ENCODE results near the gene CTNNBIP1. TPM values are rescaled to one million over a fixed set of nuclear protein-coding genes. Genes with fewer than 3 reads are reported as not detected.

Gene CTNNBIP1
- total RNA-seq, 4 donors from 2014 or later: 58.0 to 99.3 (median 75.2) TPM

- Histone ChIP-seq H3K9me3 (no peaks in the 10 kb centered on the region), H3K27ac (peak overlapping the region; percentile 86 to 92 (median 86)), H3K4me3 (replicated peaks in 1 of 3) (peak overlapping the region in 1 of 3 donors; percentile 76), H3K4me1 (peaks cover 7 to 26% of the 10 kb centered on the region in 2 donors), H3K27me3 (no peaks in the 10 kb centered on the region), H3K36me3 (no peaks in the 10 kb centered on the region)
- DNase-seq: peak; percentile 91 to 92
- intact Hi-C loops (cut with DNase I): no loop called here
- WGBS, 2 donors: 20% methylated on average over 15 to 17 of the region's 17 CpGs
- peak in 1 of 6 experiments; percentile 15 for TF ChIP-seq CTCF (IDR thresholded peaks at IDR 0.05)
- peak in 1 of 2 donors; percentile 44 for TF ChIP-seq POLR2A (IDR thresholded peaks at IDR 0.05)
Observed at GRCh38 chr1:9825093-9826074, 84.7 kb downstream of the CTNNBIP1 start.

GRCh38 chr1:9824702-9825089 lies 85.4 kb downstream of the CTNNBIP1 start:
- H3K27me3 ChIP-seq: no peaks in the 10 kb centered on the region
- TF ChIP-seq POLR2A (IDR thresholded peaks at IDR 0.05): no peak
- no peak for TF ChIP-seq CTCF (IDR thresholded peaks at IDR 0.05)
- H3K27ac ChIP-seq: peak overlapping the region; percentile 86 to 92 (median 86)
- no peaks in the 10 kb centered on the region for H3K9me3 ChIP-seq
- intact Hi-C loops (cut with DNase I): no loop called here
- peak overlapping the region in 1 of 3 donors; percentile 76 for H3K4me3 ChIP-seq (replicated peaks in 1 of 3)
- no peak for DNase-seq
- no peaks in the 10 kb centered on the region for H3K36me3 ChIP-seq
- peaks cover 7 to 26% of the 10 kb centered on the region in 2 donors for H3K4me1 ChIP-seq
- 26 to 30% methylated on average over 11 to 12 of the region's 12 CpGs for WGBS, 2 donors

GRCh38 chr1:9823943-9824701 lies 85.9 kb downstream of the CTNNBIP1 start, which contains the start of gene CLSTN1:
Gene CLSTN1 (minus strand): TSS chr1:9823965. CDS start chr1:9823733, 232 bp downstream.
- TF ChIP-seq CTCF (IDR thresholded peaks at IDR 0.05) (no peak), POLR2A (IDR thresholded peaks at IDR 0.05) (peak in 1 of 2 donors; percentile 27)
- Histone ChIP-seq H3K4me1 (peaks cover 7 to 26% of the 10 kb centered on the region in 2 donors), H3K27me3 (no peaks in the 10 kb centered on the region), H3K27ac (peak within 1 kb of the TSS; percentile 86 to 92 (median 86)), H3K4me3 (replicated peaks in 1 of 3) (peak within 1 kb of the TSS; percentile 56 to 99 (median 76)), H3K9me3 (no peaks in the 10 kb centered on the region), H3K36me3 (no peaks in the 10 kb centered on the region)
- WGBS, 2 donors: 2 to 4% methylated on average over 14 to 17 of the region's 93 CpGs
- intact Hi-C loops (cut with DNase I): no loop called here
- DNase-seq: peak; percentile 84 to 88

- intact Hi-C loops (cut with DNase I): no loop called here
- Histone ChIP-seq H3K36me3 (no peaks in the 10 kb centered on the region), H3K9me3 (no peaks in the 10 kb centered on the region), H3K4me3 (replicated peaks in 1 of 3) (peak overlapping the region in 2 of 3 donors; percentile 76 to 99), H3K27me3 (no peaks in the 10 kb centered on the region), H3K4me1 (peaks cover 7 to 26% of the 10 kb centered on the region in 2 donors), H3K27ac (peak overlapping the region; percentile 72 to 92 (median 75))
- WGBS, 2 donors: no CpG with 5 or more reads among the region's 40 CpGs
- no peak for DNase-seq
- TF ChIP-seq POLR2A (IDR thresholded peaks at IDR 0.05) (peak in 1 of 2 donors; percentile 77), CTCF (IDR thresholded peaks at IDR 0.05) (no peak)
Observed at GRCh38 chr1:9823693-9823942, 86.5 kb downstream of the CTNNBIP1 start.
